KMS-11 (cell line): ENCODE measurements around the gene TENT5A.

Experiments
- H2AFZ ChIP-seq: fragments of 200-600 bp; sonication (generic); 2 replicates; pipeline ENCODE4 v1.6.1; 2016; ENCODE audit warnings: antibody characterized with exemption, mixed run types, low read depth
- H3K27ac ChIP-seq: fragments of 200-600 bp; sonication (generic); 2 replicates; pipeline ENCODE4 v1.6.1; 2016; ENCODE audit warnings: mild to moderate bottlenecking, mixed run types
- H3K27me3 ChIP-seq: fragments of 200-600 bp; sonication (generic); 2 replicates; pipeline ENCODE4 v1.6.1; 2017; ENCODE audit warnings: mild to moderate bottlenecking, low read depth, mixed run types, moderate library complexity; ENCODE audit not compliant: insufficient read depth
- H3K36me3 ChIP-seq: fragments of 200-600 bp; sonication (generic); 2 replicates; pipeline ENCODE4 v1.6.1; 2017; ENCODE audit warnings: mild to moderate bottlenecking, mixed run types; ENCODE audit not compliant: insufficient read depth
- H3K4me1 ChIP-seq: fragments of 200-600 bp; sonication (generic); 2 replicates; pipeline ENCODE4 v1.6.1; 2016; ENCODE audit warnings: mild to moderate bottlenecking, low read depth, mixed run types; ENCODE audit not compliant: poor library complexity, severe bottlenecking
- H3K4me2 ChIP-seq: fragments of 200-600 bp; sonication (generic); 2 replicates; pipeline ENCODE4 v1.7.0; 2016; ENCODE audit warnings: mild to moderate bottlenecking, mixed run types
- H3K4me3 ChIP-seq: fragments of 200-600 bp; sonication (generic); IDR thresholded peaks from 2 replicates; pipeline ENCODE4 v1.6.1; 2017; ENCODE audit warnings: low read depth, low read length, mixed read lengths; ENCODE audit not compliant: insufficient read depth
- H3K79me2 ChIP-seq: fragments of 200-600 bp; sonication (generic); 2 replicates; pipeline ENCODE4 v1.6.1; 2016; ENCODE audit warnings: low read depth, mixed run types; ENCODE audit not compliant: insufficient read depth
- H3K9ac ChIP-seq: fragments of 200-600 bp; sonication (generic); 2 replicates; pipeline ENCODE4 v1.6.1; 2016; ENCODE audit warnings: mild to moderate bottlenecking, mixed run types
- H4K20me1 ChIP-seq: fragments of 200-600 bp; sonication (generic); 2 replicates; pipeline ENCODE4 v1.6.1; 2016; ENCODE audit warnings: mild to moderate bottlenecking, mixed run types; ENCODE audit not compliant: insufficient read depth
- CTCF ChIP-seq: fragments of 200-600 bp; sonication (generic); conservative IDR thresholded peaks from 2 replicates; pipeline ENCODE4 v1.6.1; 2017; ENCODE audit warnings: low read depth, mild to moderate bottlenecking, antibody characterized with exemption, low read length, moderate library complexity, mixed read lengths

TENT5A gene

GRCh38 chr6:81772741-81773140 is 20.3 kb upstream of the TENT5A start:
- Histone ChIP-seq H3K27me3 (no peaks in the 10 kb centered on the region), H3K4me3 (no peak overlapping the region), H3K79me2 (no peaks in the 10 kb centered on the region), H3K36me3 (no peaks in the 10 kb centered on the region), H4K20me1 (no peaks in the 10 kb centered on the region), H2AFZ (no peak overlapping the region), H3K4me1 (peaks cover 60% of the 10 kb centered on the region), H3K9ac (no peak overlapping the region), H3K27ac (peak overlapping the region; percentile 20; the same call in 1 of the 2 replicates), H3K4me2 (peak overlapping the region; percentile 36; the same call in 1 of the 2 replicates)
- no peak for TF ChIP-seq CTCF

GRCh38 chr6:81771097-81771496 is 18.6 kb upstream of the TENT5A start:
- H3K4me2 ChIP-seq, result peak overlapping the region; percentile 25; the same call in 1 of the 2 replicates
- H3K9ac ChIP-seq, result no peak overlapping the region
- H4K20me1 ChIP-seq, result no peaks in the 10 kb centered on the region
- H3K4me3 ChIP-seq, result no peak overlapping the region
- no peak overlapping the region for H3K27ac ChIP-seq
- H3K36me3 ChIP-seq, result no peaks in the 10 kb centered on the region
- H3K27me3 ChIP-seq, result no peaks in the 10 kb centered on the region
- no peak for TF ChIP-seq CTCF
- H3K4me1 ChIP-seq, result peaks cover 76% of the 10 kb centered on the region
- H2AFZ ChIP-seq, result no peak overlapping the region
- H3K79me2 ChIP-seq, result no peaks in the 10 kb centered on the region

- peak overlapping the region; percentile 43 for H3K27ac ChIP-seq
- H3K4me1 ChIP-seq, result peaks cover 83% of the 10 kb centered on the region
Observed at GRCh38 chr6:81770381-81770780, 17.9 kb upstream of the TENT5A start.

GRCh38 chr6:81769824-81770223 is 17.3 kb upstream of the TENT5A start:
- TF ChIP-seq CTCF, result no peak
- Histone ChIP-seq H3K79me2 (no peaks in the 10 kb centered on the region), H4K20me1 (no peaks in the 10 kb centered on the region), H3K27ac (peak overlapping the region; percentile 43), H3K9ac (no peak overlapping the region), H3K4me3 (no peak overlapping the region), H3K36me3 (no peaks in the 10 kb centered on the region), H3K4me1 (peaks cover 83% of the 10 kb centered on the region), H3K4me2 (0 out of 2 replicates have a peak overlapping the region, but pooled peaks have one; percentile 23), H2AFZ (peak overlapping the region; percentile 18; the same call in 1 of the 2 replicates), H3K27me3 (no peaks in the 10 kb centered on the region)

More at GRCh38 chr6:81770381-81770780, 17.9 kb upstream of the TENT5A start:
- Histone ChIP-seq H3K4me2 (peak overlapping the region; percentile 25; the same call in 1 of the 2 replicates), H3K36me3 (no peaks in the 10 kb centered on the region), H2AFZ (0 out of 2 replicates have a peak overlapping the region, but pooled peaks have one; percentile 18), H3K9ac (no peak overlapping the region), H3K27me3 (no peaks in the 10 kb centered on the region), H3K4me3 (no peak overlapping the region), H4K20me1 (no peaks in the 10 kb centered on the region), H3K79me2 (no peaks in the 10 kb centered on the region)
- no peak for TF ChIP-seq CTCF
